GM12864 (cell line): ENCODE measurements around the gene EFS.

Experiments
- DNase-seq: peaks from one replicate; pipeline ENCODE4 v3.0.0-alpha.2; 2011; ENCODE audit warnings: low read depth
- H3K4me3 ChIP-seq: 2 replicates; pipeline ENCODE4 v1.5.1; 2011; ENCODE audit warnings: mild to moderate bottlenecking, low read depth, low read length, control low read depth
- TF ChIP-seq, protein P1 (sequence below): IDR thresholded peaks from 2 replicates; pipeline ENCODE4 v1.5.1; 2011; ENCODE audit warnings: low read depth, mild to moderate bottlenecking, moderate library complexity, low read length, control low read depth, inconsistent platforms; ENCODE audit errors: missing control alignments

EFS gene

DNA sequence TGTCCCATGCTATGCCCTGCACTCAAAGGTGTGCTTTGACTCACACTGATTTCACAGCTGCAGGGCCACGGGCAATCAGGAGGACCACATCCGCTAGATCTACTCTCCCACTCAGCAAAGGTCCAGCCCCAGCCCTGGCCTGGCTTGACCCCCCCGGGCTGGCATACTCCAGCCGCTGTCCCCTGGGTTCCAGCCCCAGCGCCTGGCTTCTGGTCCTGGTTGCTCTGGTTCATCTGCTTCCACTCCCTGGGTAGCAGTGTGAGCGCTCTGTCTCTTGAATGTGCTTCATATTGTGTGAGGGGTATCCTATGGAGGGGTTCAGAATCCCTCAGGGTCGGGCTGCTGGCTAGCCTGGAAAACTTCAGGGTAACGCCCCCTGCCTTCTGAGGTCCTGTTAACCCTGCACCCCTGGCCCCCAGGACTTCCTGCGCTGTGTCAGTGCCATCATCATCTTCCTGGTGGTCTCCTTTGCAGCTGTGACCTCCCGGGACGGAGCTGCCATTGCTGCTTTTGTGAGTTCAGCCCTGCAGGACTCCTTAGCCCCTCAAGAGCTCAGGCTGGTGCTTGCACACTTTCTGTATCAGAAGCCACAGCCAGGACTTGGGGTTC lies 13.7 kb upstream of the EFS start:
- no peak for DNase-seq
- TF ChIP-seq, protein P1, sequence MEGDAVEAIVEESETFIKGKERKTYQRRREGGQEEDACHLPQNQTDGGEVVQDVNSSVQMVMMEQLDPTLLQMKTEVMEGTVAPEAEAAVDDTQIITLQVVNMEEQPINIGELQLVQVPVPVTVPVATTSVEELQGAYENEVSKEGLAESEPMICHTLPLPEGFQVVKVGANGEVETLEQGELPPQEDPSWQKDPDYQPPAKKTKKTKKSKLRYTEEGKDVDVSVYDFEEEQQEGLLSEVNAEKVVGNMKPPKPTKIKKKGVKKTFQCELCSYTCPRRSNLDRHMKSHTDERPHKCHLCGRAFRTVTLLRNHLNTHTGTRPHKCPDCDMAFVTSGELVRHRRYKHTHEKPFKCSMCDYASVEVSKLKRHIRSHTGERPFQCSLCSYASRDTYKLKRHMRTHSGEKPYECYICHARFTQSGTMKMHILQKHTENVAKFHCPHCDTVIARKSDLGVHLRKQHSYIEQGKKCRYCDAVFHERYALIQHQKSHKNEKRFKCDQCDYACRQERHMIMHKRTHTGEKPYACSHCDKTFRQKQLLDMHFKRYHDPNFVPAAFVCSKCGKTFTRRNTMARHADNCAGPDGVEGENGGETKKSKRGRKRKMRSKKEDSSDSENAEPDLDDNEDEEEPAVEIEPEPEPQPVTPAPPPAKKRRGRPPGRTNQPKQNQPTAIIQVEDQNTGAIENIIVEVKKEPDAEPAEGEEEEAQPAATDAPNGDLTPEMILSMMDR = no peak
- H3K4me3 ChIP-seq = no peak overlapping the region

DNA sequence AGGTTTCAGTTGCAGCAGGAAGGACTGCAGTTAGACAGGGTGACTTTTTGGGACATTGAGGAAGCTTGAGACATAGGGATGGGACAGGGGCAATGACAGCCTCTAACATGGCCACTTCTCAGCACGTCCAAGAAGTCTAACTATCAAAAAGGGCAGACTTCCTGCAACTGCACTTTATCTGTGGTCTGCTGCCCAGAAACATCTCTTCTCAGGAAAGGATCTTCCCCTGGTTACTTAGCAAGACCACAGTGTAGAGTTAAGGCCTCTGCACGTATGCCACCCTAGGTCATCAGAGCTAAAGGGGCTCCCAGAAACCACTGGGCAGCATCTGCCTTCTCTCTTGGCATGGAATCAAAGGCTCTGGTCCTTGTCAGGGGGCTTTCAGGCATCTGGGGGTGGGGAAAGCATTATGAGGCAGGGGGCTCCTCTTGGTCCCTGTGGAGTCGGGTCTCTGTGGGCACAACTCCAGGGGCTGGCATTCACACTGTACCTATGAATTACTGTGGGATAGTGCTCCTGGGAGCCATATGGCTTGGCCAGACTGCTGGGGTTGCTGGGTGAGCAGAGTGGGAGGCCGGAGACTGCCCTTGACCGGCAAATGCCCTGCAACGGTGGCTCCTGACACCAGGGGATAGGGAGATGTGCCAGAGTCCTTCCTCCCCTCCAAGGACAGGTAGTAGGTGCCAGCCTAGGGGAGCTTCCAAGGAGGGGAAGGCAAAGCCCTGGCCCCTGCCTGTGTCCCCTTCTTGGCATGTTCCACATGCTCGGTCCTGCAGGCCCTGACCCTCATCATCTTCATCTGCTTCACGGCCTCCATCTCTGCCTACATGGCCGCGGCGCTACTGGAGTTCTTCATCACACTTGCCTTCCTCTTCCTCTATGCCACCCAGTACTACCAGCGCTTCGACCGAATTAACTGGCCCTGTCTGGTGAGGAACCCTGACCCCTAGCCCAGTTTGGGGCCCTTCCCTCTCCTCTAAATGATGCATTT lies 12.9 kb upstream of the EFS start:
- TF ChIP-seq, protein P1 = no peak
- no peak for DNase-seq
- no peak overlapping the region for H3K4me3 ChIP-seq

DNA sequence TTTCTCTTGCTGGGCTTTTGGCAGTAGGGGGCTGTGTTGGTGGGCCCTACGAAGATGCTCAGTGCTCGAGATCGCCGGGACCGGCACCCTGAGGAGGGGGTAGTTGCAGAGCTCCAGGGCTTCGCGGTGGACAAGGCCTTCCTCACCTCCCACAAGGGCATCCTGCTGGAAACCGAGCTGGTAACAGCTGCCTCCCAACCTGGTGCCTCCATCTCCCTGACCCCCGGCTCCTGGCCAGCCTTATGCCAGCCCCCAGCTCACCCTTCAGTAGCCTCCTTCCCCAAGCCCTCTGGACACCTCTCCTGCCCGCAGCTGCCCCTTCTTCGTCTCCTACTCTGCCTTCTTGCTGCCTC lies 12.2 kb upstream of the EFS start:
- TF ChIP-seq, protein P1 = no peak
- no peak for DNase-seq
- H3K4me3 ChIP-seq = no peak overlapping the region

DNA sequence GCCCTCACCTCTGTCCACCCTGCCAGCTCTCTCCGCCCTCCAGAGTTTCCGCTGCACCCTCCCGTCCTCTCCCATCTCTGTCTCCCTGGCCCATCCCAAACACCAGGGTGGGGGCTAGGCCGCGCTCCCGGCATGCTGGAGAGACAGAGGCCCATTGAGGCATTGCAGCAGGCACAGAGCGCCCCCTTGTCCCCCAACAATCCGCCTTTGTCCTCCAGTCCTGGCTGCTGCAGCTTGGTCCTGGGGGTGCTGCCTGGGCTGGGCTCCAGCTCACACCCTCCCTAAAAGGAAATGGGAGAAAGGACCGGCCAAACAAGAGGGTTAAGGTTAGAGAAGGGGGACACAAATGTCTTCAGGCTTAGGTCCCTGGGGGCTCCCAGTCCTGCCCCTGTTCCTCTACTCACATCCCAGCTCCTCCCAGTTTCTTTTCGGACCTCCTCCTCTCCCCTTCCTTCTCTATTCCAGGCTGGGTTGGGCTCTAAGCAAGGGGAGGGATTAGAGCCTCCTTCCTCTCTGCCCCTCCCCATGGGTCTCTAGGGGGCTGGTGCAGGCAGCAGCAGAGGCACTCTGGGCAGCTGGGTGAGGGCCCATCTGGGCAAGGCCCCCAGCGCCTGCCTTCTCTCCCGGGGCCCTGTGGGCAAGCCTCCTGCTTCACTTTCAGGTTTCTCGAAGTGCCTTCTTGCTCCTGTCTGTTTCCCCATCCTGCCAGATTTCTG lies 11.7 kb upstream of the EFS start, which contains the start of gene CMTM5:
CMTM5 (plus strand) TSS at position 565 of the 716 bp plus-strand sequence. CDS start 206 bp downstream, outside the sequence.
- H3K4me3 ChIP-seq = no peak within 1 kb of the TSS
- TF ChIP-seq, protein P1 = no peak
- no peak for DNase-seq

DNA sequence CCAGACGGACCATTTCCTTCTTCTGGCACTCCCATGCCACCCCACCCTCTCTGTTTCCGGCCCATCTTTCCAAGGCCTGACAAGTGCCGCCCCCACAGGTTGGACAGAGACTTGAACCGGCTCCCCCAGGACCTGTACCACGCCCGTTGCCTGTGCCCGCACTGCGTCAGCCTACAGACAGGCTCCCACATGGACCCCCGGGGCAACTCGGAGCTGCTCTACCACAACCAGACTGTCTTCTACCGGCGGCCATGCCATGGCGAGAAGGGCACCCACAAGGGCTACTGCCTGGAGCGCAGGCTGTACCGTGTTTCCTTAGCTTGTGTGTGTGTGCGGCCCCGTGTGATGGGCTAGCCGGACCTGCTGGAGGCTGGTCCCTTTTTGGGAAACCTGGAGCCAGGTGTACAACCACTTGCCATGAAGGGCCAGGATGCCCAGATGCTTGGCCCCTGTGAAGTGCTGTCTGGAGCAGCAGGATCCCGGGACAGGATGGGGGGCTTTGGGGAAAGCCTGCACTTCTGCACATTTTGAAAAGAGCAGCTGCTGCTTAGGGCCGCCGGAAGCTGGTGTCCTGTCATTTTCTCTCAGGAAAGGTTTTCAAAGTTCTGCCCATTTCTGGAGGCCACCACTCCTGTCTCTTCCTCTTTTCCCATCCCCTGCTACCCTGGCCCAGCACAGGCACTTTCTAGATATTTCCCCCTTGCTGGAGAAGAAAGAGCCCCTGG lies 10.7 kb upstream of the EFS start:
- no peak overlapping the region for H3K4me3 ChIP-seq
- TF ChIP-seq, protein P1 = no peak
- no peak for DNase-seq

DNA sequence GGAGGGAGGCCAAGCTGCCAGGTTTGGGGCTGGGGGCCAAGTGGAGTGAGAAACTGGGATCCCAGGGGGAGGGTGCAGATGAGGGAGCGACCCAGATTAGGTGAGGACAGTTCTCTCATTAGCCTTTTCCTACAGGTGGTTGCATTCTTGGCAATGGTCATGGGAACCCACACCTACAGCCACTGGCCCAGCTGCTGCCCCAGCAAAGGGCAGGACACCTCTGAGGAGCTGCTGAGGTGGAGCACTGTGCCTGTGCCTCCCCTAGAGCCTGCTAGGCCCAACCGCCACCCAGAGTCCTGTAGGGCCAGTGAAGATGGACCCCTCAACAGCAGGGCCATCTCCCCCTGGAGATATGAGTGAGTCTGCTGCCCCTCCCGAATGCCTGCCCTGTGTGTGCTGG lies 8.1 kb upstream of the EFS start:
- H3K4me3 ChIP-seq = no peak overlapping the region
- TF ChIP-seq, protein P1 = no peak
- DNase-seq = no peak
